Endothelial cell of umbilical vein (primary cell): ENCODE results near the gene PTPN3. TPM values are rescaled to one million over a fixed set of nuclear protein-coding genes. Genes with fewer than 3 reads are reported as not detected.

Source experiments
- BruUV-seq: library from RNA; stranded (reverse); fragments of 400-500 nt; replicated peaks from 2 replicates; lab custom pipeline; 2021; lab: Mats Ljungman, UMichigan
- CTCF ChIA-PET: fragments of 300-600, 350-600 bp; sonication (Branson Sonifier 250); formaldehyde crosslinking; loops from one replicate; lab custom pipeline; 2021; ENCODE audit warnings: antibody characterized with exemption, inconsistent platforms; lab: Charles Lee
- POLR2A ChIA-PET: fragments of 300-600, 350-600 bp; sonication (Branson Sonifier 250); formaldehyde crosslinking; loops from one replicate; lab custom pipeline; 2021; ENCODE audit warnings: antibody characterized with exemption, inconsistent platforms; lab: Charles Lee
- DNase-seq: peaks from one replicate; pipeline ENCODE4 v3.0.0-alpha.2; 2011; ENCODE audit warnings: low read depth, low spot score
- FAIRE-seq: peaks from 2 replicates; lab custom pipeline; 2011; peaks lifted over from hg19 to GRCh38; lab: Jason Lieb, UNC
- H2AFZ ChIP-seq: 2 replicates; pipeline ENCODE4 v1.6.0; 2012; ENCODE audit warnings: low read depth, low read length, control low read depth, inconsistent platforms
- H3K27ac ChIP-seq: 2 replicates; pipeline ENCODE4 v1.5.1; 2011; ENCODE audit warnings: low read depth, mild to moderate bottlenecking, control low read depth, low read length, moderate library complexity; ENCODE audit not compliant: insufficient read depth
- H3K27me3 ChIP-seq, 2 experiments: 2 replicates each; pipeline versions ENCODE4 v1.6.0 to v1.6.1; 2011; ENCODE audit warnings: low read length in 2 of 2, mixed read lengths in 1 of 2; ENCODE audit not compliant: control insufficient read depth in 2 of 2, insufficient read depth in 2 of 2
- H3K36me3 ChIP-seq, 2 experiments: 2 replicates in 1 of 2; 3 replicates in 1 of 2; pipeline ENCODE4 v1.5.1; 2011; ENCODE audit warnings: low read length in 2 of 2, mild to moderate bottlenecking in 1 of 2, moderate library complexity in 1 of 2; ENCODE audit not compliant: control insufficient read depth in 2 of 2, insufficient read depth in 2 of 2; ENCODE audit errors: extremely low read depth in 1 of 2
- H3K4me1 ChIP-seq: 3 replicates; pipeline ENCODE4 v1.5.1; 2011; ENCODE audit warnings: mild to moderate bottlenecking, low read length; ENCODE audit not compliant: control insufficient read depth, insufficient read depth; ENCODE audit errors: extremely low read depth
- H3K4me2 ChIP-seq: 2 replicates; pipeline ENCODE4 v1.6.1; 2011; ENCODE audit warnings: low read length, control low read depth, mixed read lengths; ENCODE audit not compliant: insufficient read depth
- H3K4me3 ChIP-seq, 3 experiments: fragments of 200-600 bp in 1 of 3; sonication (generic), shearing (Covaris generic) in 1 of 3; replicated peaks in 1 of 3; 2 replicates each; pipeline ENCODE4 v1.5.1; 2011 to 2016; ENCODE audit warnings: control low read depth in 3 of 3, low read length in 3 of 3, mild to moderate bottlenecking in 2 of 3, inconsistent platforms in 1 of 3, low read depth in 1 of 3, moderate library complexity in 1 of 3; ENCODE audit not compliant: insufficient read depth in 1 of 3
- H3K79me2 ChIP-seq: 2 replicates; pipeline ENCODE4 v1.6.0; 2012; ENCODE audit warnings: low read length, inconsistent platforms; ENCODE audit not compliant: control insufficient read depth, insufficient read depth
- H3K9ac ChIP-seq: replicated peaks from 2 replicates; pipeline ENCODE3; 2011; ENCODE audit warnings: low read length, control low read depth; ENCODE audit not compliant: insufficient read depth; ENCODE audit errors: extremely low read depth
- H3K9me1 ChIP-seq: replicated peaks from 3 replicates; pipeline ENCODE4 v1.6.0; 2011; ENCODE audit warnings: mild to moderate bottlenecking, low read length; ENCODE audit not compliant: control insufficient read depth, insufficient read depth; ENCODE audit errors: extremely low read depth
- H3K9me3 ChIP-seq: replicated peaks from 2 replicates; pipeline ENCODE4 v1.5.1; 2012; ENCODE audit warnings: low read length, inconsistent platforms; ENCODE audit not compliant: control insufficient read depth, insufficient read depth
- H4K20me1 ChIP-seq: replicated peaks from 2 replicates; pipeline ENCODE3; 2011; ENCODE audit warnings: mild to moderate bottlenecking, low read length; ENCODE audit not compliant: control insufficient read depth, insufficient read depth; ENCODE audit errors: extremely low read depth
- GATA2 ChIP-seq: IDR thresholded peaks from 2 replicates; pipeline ENCODE4 v1.7.0; 2011; ENCODE audit warnings: low read depth, mild to moderate bottlenecking, moderate library complexity, mixed read lengths, low read length; ENCODE audit not compliant: insufficient read length, insufficient read depth
- dilution Hi-C: fragments of 300-500 bp; cut with MboI; formaldehyde crosslinking; loops from one replicate; pipeline ENCODE4 v1.15.0; 2019; ENCODE audit warnings: low sequenced_read_pairs; ENCODE audit not compliant: extremely low pct_ligation_motif_present
- intact Hi-C: fragments of 100-400 bp; cut with micrococcal nuclease; formaldehyde crosslinking; loops from one replicate; pipeline ENCODE4 v1.10.0; 2022
- polyA plus RNA-seq, 4 experiments: library from polyadenylated mRNA; depleted of rRNA in 3 of 4; stranded (reverse) in 3 of 4; unstranded in 1 of 4; fragments of >200 nt; gene quantifications; 2 replicates each; pipeline versions ENCODE4 v1.2.1 to v1.2.3, GENCODE V29; 2011 to 2012; ENCODE audit warnings: missing spikeins in 1 of 4
- total RNA-seq: library from RNA; stranded (reverse); gene quantifications from 2 replicates; pipeline ENCODE4 v1.2.3, GENCODE V29; 2021
- TF ChIP-seq, protein P1 (sequence below): IDR thresholded peaks from 2 replicates; pipeline ENCODE4 v1.6.1; 2011; ENCODE audit not compliant: insufficient read depth, insufficient read length
- TF ChIP-seq, protein P2 (sequence below), 2 donors: IDR thresholded peaks; 1 replicate in 1 of 2; 2 replicates in 1 of 2; pipeline ENCODE4 v1.5.1; 2011; ENCODE audit warnings: low read length in 2 of 2, mild to moderate bottlenecking in 2 of 2, moderate library complexity in 2 of 2, control low read depth in 1 of 2, inconsistent platforms in 1 of 2, low read depth in 1 of 2; ENCODE audit not compliant: insufficient read depth in 1 of 2; ENCODE audit errors: extremely low read depth in 1 of 2

PTPN3 gene
- total and polyA plus RNA-seq, 2 donors (not counting 3 experiments of a cell fraction or from before 2014, with no cell fraction given), result 0.01 TPM; not detected in 1

- no TSS peak for BruUV-seq
- H3K4me2 ChIP-seq, result no peak overlapping the region
- CTCF ChIA-PET, result interaction anchor here (0.9 kb wide), 1 partner anchor 10 kb away, joined by 4 read pairs; no protein-coding TSS in a partner anchor
- no peak overlapping the region for H3K4me3 ChIP-seq
- dilution Hi-C loops, result no loop called here
- H3K36me3 ChIP-seq, result no peaks in the 10 kb centered on the region
- POLR2A ChIA-PET, result no interaction called here
- no peaks in the 10 kb centered on the region for H3K4me1 ChIP-seq
- H3K9me1 ChIP-seq, result no peaks in the 10 kb centered on the region
- no peaks in the 10 kb centered on the region for H3K9me3 ChIP-seq
- H3K9ac ChIP-seq, result no peak overlapping the region
- DNase-seq (no peak), FAIRE-seq (no peak)
- H2AFZ ChIP-seq, result no peak overlapping the region
- no peaks in the 10 kb centered on the region for H3K79me2 ChIP-seq
- no peak overlapping the region for H3K27ac ChIP-seq
- H3K27me3 ChIP-seq, result peaks cover 17 to 28% of the 10 kb centered on the region in 2 experiments
- TF ChIP-seq, protein P1, sequence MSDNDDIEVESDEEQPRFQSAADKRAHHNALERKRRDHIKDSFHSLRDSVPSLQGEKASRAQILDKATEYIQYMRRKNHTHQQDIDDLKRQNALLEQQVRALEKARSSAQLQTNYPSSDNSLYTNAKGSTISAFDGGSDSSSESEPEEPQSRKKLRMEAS, result no peak
- TF ChIP-seq GATA2, result no peak
- TF ChIP-seq, protein P2, sequence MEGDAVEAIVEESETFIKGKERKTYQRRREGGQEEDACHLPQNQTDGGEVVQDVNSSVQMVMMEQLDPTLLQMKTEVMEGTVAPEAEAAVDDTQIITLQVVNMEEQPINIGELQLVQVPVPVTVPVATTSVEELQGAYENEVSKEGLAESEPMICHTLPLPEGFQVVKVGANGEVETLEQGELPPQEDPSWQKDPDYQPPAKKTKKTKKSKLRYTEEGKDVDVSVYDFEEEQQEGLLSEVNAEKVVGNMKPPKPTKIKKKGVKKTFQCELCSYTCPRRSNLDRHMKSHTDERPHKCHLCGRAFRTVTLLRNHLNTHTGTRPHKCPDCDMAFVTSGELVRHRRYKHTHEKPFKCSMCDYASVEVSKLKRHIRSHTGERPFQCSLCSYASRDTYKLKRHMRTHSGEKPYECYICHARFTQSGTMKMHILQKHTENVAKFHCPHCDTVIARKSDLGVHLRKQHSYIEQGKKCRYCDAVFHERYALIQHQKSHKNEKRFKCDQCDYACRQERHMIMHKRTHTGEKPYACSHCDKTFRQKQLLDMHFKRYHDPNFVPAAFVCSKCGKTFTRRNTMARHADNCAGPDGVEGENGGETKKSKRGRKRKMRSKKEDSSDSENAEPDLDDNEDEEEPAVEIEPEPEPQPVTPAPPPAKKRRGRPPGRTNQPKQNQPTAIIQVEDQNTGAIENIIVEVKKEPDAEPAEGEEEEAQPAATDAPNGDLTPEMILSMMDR (IDR thresholded peaks at IDR 0.05; ENCODE audit: extremely low read depth in 1 of 2, insufficient read depth in 1 of 2, low read depth in 1 of 2, low read length in 2 of 2), result no peak
- H4K20me1 ChIP-seq, result no peaks in the 10 kb centered on the region
- intact Hi-C loops, result no loop called here
Measured at GRCh38 chr9:109450346-109450745, 47.8 kb downstream of the PTPN3 start.
